ENCODE measurements around the gene ZNRF3.

DNA sequence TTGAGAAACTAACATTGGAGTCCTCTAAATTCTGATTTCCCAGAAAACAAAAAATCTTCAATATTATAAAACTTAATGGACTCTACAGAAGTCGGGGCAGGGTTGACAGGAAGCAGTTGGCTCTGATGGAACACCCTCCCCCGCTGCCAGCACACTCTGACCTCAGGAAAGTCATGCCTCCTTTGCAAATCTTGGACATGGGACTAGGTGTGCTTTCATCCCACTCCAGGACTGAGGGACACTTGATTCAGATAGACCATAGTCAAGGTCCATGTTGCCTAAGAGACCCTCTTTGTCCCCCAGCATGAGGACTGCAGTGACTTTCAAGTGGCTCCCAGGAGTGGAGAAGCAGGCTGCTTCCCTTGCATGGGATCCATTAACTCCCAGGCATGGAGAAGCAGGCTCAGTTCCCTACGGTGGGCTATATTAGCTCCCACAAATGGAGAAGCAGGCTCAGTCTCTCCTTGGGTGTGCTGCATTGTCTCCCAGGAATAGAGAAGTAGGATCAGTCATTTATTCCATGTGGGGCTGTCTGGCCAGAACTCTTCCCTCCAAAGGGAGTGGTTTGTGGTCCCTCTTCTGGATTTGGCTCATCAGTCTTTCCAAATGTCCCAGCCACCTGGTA, 139.9 kb downstream of the ZNRF3 start:
- TF ChIP-seq, protein P1, sequence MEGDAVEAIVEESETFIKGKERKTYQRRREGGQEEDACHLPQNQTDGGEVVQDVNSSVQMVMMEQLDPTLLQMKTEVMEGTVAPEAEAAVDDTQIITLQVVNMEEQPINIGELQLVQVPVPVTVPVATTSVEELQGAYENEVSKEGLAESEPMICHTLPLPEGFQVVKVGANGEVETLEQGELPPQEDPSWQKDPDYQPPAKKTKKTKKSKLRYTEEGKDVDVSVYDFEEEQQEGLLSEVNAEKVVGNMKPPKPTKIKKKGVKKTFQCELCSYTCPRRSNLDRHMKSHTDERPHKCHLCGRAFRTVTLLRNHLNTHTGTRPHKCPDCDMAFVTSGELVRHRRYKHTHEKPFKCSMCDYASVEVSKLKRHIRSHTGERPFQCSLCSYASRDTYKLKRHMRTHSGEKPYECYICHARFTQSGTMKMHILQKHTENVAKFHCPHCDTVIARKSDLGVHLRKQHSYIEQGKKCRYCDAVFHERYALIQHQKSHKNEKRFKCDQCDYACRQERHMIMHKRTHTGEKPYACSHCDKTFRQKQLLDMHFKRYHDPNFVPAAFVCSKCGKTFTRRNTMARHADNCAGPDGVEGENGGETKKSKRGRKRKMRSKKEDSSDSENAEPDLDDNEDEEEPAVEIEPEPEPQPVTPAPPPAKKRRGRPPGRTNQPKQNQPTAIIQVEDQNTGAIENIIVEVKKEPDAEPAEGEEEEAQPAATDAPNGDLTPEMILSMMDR (IDR thresholded peaks at IDR 0.05; ENCODE audit: low read depth, low read length): no peak
- TF ChIP-seq EZH2phosphoT487 (IDR thresholded peaks at IDR 0.05; ENCODE audit: low read depth): no peak
